ENCODE data around the gene SPATA16.

GRCh38 chr3:173092038-173092437, 49.0 kb downstream of the SPATA16 start:
- TF ChIP-seq KDM5B (CRISPR knock-in tag; IDR thresholded peaks at IDR 0.05; ENCODE audit: borderline replicate concordance): no peak
- no peak for TF ChIP-seq MAX (IDR thresholded peaks at IDR 0.05)
- TF ChIP-seq RFX1 (IDR thresholded peaks at IDR 0.05): no peak
- no peak for TF ChIP-seq ZSCAN20 (CRISPR knock-in tag; IDR thresholded peaks at IDR 0.05; ENCODE audit: borderline replicate concordance)
- no peak for TF ChIP-seq RAD21 (CRISPR knock-in tag; IDR thresholded peaks at IDR 0.05)
- no peak for TF ChIP-seq ZHX1 (CRISPR knock-in tag; IDR thresholded peaks at IDR 0.05; ENCODE audit: low read depth)
- no peak for TF ChIP-seq CREB3 (CRISPR knock-in tag; IDR thresholded peaks at IDR 0.05)
